Mammary epithelial cell (primary cell): ENCODE measurements around the gene GNAT2.

ENCODE experiments used
- EZH2 ChIP-seq: IDR thresholded peaks from 2 replicates; pipeline ENCODE4 v1.6.1; 2012; ENCODE audit warnings: low read length, inconsistent platforms, borderline replicate concordance
- TF ChIP-seq, protein P1 (sequence below), 2 donors: IDR thresholded peaks in 1 of 2; conservative IDR thresholded peaks in 1 of 2; 2 replicates each; pipeline ENCODE4 v1.5.1; 2011 to 2012; ENCODE audit warnings: inconsistent platforms in 2 of 2, low read length in 2 of 2, mild to moderate bottlenecking in 2 of 2, control low read depth in 1 of 2, low read depth in 1 of 2; ENCODE audit not compliant: insufficient read depth in 1 of 2; ENCODE audit errors: extremely low read depth in 1 of 2

DNA sequence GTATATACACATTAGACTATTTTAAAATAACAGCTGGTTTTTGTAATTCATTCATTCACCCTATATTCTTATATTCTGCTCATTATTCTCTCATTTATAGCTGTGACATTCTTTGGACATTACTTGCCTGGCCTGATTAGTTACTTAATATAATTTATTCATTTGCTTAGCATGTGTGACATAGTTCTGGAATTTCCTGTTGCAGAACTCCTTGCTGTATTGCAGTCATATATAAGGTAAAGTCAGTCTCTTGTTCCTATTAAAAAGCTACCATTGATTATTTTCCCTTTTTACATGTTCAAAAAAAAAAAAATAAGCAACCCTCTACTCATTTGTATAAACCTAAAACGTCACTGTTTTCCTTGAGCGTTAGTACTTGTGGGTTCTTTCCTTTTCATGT, 23.9 kb downstream of the GNAT2 start:
- TF ChIP-seq, protein P1, sequence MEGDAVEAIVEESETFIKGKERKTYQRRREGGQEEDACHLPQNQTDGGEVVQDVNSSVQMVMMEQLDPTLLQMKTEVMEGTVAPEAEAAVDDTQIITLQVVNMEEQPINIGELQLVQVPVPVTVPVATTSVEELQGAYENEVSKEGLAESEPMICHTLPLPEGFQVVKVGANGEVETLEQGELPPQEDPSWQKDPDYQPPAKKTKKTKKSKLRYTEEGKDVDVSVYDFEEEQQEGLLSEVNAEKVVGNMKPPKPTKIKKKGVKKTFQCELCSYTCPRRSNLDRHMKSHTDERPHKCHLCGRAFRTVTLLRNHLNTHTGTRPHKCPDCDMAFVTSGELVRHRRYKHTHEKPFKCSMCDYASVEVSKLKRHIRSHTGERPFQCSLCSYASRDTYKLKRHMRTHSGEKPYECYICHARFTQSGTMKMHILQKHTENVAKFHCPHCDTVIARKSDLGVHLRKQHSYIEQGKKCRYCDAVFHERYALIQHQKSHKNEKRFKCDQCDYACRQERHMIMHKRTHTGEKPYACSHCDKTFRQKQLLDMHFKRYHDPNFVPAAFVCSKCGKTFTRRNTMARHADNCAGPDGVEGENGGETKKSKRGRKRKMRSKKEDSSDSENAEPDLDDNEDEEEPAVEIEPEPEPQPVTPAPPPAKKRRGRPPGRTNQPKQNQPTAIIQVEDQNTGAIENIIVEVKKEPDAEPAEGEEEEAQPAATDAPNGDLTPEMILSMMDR (conservative IDR thresholded peaks at IDR 0.05 in 1 of 2, IDR thresholded peaks at IDR 0.05 in 1 of 2; ENCODE audit: extremely low read depth in 1 of 2, insufficient read depth in 1 of 2, low read depth in 1 of 2, low read length in 2 of 2): no peak
- TF ChIP-seq EZH2: no peak
